Measurements from ENCODE around the gene LIPA. TPM values are rescaled to one million over a fixed set of nuclear protein-coding genes. Genes with fewer than 3 reads are reported as not detected.
"Not testable (repeated sequence)": the region's sequence is repeated elsewhere in the genome, so short reads cannot be mapped to it uniquely, and the experiment has no call there.

The LIPA gene
- total RNA-seq, 1 experiment from 2014 or later = 37.5 TPM

DNA sequence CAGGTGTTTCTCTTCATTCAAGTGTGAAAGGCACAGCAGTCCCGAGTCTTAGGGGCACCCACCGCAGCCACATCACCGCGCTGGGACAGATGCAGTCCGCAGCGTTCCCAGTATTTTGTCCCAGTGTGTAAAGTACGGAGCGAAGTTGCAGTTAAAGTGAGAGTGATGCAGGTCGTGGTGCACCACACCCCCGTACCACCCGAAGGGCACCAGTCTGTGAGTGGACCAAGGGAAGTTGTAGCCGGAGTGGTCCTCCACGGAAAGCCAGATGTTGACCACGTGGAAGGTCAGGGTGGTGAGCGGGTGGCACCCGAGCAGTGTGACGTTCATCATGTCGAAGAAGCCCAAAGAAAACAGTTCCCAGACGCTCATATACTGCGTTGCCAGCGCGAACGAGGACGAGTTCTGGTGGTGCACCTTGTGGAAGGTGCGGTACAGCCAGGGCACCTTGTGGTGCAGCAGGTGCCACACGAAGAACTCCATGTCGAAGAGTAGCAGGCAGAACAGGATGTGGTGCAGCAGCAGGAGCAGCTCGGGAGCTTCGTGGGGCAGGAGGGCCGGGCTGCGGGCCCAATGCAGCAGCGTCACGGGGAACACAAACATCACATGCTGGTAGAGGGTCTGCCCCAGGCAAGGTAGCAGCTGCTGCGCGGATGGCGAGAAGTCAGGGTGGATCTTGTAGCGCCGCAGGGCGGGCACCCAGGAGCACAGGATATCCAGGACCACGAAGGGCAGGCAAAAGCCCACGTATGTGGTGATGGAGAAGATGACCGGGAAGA lies 45.0 kb downstream of the LIPA start:
- H3K4me3 ChIP-seq = peak overlapping the region; percentile 32
- H3K36me3 ChIP-seq = no peaks in the 10 kb centered on the region
- no peaks in the 10 kb centered on the region for H3K9me3 ChIP-seq
- no peaks in the 10 kb centered on the region; the same call in 1 of the 2 replicates for H3K27me3 ChIP-seq
- DNase-seq = peak; percentile 41

DNA sequence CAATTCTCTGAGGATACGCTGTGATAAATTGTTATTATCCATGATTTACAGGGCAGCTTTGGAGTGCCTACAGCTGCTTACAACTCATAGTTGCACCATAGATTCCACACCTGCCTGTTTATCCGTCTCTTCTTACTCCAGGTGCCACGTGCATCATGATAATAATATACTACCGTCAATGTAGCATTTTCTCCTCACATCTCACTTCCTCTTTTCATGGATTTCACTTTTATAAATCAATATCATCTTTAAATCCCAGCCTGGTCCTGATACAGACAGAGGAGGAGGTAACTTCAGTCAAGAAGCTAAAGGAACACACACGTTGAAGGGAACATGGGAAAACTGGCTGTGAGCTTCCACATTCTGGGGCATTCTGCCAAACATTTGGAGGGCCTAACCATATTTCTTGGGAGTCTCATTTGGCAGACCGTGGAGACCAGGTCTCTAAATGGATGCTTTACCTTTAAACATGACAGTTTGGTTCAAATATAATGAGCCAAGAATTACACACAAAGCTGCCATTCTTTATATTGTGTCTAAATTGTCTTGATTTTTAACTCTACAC lies 46.9 kb downstream of the LIPA start:
- H3K9me3 ChIP-seq = no peaks in the 10 kb centered on the region
- H3K27me3 ChIP-seq = no peaks in the 10 kb centered on the region; the same call in 1 of the 2 replicates
- DNase-seq = no peak
- H3K36me3 ChIP-seq = no peaks in the 10 kb centered on the region
- H3K4me3 ChIP-seq = no peak overlapping the region

DNA sequence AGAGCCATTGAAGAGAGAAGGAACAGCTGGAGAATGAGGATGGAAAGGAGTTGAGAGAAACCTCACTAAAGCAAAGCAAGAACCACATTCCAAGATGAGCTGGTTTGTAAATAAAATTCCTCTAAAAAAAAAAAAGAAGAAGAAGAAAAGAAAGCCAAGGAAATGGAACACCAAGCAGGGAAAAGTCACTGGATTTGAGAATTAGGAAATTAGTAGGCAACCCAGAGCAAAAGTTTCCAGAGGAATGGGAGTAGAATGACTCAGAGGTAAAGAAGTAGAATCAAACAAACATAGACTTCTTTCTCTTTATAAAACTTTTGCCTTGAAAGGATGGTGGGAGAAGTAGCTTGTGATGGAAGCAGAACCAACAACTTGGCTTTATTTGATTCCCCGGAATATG lies 48.3 kb downstream of the LIPA start:
- no peak for DNase-seq
- Histone ChIP-seq H3K27me3 (no peaks in the 10 kb centered on the region; the same call in 1 of the 2 replicates), H3K9me3 (no peaks in the 10 kb centered on the region), H3K36me3 (no peaks in the 10 kb centered on the region), H3K4me3 (no peak overlapping the region)

DNA sequence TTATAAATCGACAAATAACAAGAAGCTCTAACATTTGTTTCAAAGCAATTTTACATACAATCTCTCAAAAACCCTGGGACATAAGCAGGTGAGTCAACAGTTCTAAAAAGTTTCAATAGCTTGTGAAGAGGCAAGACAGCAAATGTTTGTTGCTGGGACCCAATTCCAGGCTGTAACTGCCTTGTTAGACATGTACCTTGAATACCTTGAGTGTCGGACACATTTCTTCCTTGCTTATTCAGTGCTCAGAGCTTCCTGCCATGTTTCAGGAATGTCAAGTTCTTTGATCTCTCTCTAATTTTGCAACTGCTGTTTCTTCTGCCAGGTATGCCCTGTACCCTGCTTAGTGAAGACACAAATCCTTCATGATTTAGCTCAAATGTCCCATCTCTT lies 49.5 kb downstream of the LIPA start:
- Histone ChIP-seq H3K4me3 (no peak overlapping the region), H3K9me3 (no peaks in the 10 kb centered on the region), H3K36me3 (no peaks in the 10 kb centered on the region), H3K27me3 (no peaks in the 10 kb centered on the region; the same call in 1 of the 2 replicates)
- no peak for DNase-seq

DNA sequence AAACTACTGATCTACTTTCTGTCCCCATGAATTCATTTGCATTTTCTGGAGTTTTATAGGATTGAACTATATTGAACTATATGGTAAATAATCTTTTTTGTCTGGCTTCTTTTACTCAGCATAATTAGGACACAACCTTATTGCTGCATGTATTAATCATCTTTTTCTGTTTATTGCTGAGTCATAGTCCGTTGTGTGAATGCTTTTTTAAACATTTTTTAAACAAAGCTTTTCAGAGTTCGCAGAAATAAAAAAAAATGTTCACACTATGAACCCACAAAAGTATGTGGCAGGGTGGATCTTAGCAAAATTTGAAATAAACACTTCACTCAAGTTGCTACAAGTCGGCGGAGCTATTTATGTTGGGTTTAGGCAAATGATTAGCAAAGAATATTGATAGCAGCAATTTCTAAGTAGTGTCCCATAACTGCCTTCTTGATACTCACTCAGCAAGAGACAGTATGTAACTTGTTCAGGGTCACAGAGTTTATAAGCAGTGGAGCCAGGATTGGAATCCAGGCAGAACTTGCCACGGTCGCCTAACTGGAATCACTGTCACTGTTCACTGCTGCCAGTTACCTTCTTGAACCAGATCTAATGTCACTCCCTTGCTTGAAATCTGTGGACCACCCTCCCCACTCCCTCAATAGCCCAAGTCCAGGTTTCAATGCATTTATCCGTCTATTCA lies 50.1 kb downstream of the LIPA start:
- Histone ChIP-seq H3K4me3 (no peak overlapping the region), H3K9me3 (no peaks in the 10 kb centered on the region), H3K27me3 (no peaks in the 10 kb centered on the region; the same call in 1 of the 2 replicates), H3K36me3 (no peaks in the 10 kb centered on the region)
- no peak for DNase-seq

DNA sequence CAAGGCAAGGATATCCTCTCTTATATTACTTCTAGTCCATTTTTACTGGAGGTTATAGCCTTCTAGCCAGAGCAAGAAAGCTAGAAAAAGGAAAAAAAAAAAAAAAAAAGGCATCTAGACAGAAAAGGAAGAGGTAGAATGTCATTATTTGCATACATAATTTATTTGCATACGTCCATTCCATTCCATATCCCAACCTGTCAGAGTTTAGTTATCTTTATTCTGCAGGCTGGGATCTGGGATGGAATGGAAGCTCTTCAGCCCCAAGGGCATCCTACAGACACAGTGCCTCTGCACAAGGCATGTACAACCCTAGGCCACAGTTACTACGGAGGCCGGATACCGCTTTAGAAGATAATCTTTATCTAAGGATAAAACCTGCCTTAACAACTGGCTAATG lies 54.1 kb downstream of the LIPA start:
- no peaks in the 10 kb centered on the region for H3K27me3 ChIP-seq
- no peaks in the 10 kb centered on the region for H3K36me3 ChIP-seq
- H3K4me3 ChIP-seq = no peak overlapping the region
- DNase-seq = no peak
- no peaks in the 10 kb centered on the region for H3K9me3 ChIP-seq

DNA sequence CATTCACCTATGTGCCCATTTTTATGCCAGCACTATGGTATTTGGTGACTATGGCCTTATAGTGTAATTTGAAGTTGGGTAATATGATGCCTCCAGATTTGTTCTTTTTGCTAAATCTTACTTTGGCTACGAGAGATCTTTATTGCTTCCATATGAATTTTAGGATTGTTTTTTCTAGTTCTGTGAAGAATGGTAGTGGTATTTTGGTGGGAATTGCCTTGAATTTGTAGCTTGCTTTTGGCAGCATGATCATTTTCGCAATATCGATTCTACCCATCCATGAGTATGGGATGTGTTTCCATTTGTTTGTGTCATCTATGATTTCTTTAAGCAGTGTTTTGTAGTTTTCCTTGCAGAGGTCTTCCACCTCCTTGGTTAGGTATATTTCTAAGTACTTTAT lies 60.3 kb downstream of the LIPA start:
- not testable (repeated sequence) for H3K36me3 ChIP-seq, DNase-seq, H3K9me3 ChIP-seq, H3K4me3 ChIP-seq, H3K27me3 ChIP-seq

DNA sequence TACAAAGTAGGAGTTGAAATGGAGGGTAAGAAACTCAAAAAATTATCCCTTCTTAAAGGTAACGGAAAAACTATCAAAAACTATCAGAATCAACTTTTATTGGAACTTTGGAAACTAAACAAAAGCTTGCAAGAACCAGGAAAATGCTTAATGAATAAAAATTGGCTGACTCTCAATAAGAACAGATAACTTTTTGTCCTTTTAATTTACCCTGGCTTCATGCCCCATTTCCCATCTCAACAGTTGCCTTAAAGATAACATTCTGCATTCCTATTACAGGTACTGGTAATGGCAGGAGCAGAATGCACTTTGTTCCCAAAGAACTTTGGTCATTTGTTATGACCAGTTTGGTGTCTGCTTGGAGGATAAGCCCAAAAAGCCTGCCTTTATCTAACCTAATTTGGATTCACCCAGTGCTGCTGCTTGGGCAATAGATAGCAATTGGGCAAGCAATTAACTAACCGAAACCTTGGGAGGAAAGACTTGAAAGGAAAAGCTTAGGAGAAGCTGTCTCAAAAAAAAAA lies 62.3 kb downstream of the LIPA start:
- no peaks in the 10 kb centered on the region; the same call in 1 of the 2 replicates for H3K27me3 ChIP-seq
- no peaks in the 10 kb centered on the region for H3K36me3 ChIP-seq
- no peak overlapping the region for H3K4me3 ChIP-seq
- no peaks in the 10 kb centered on the region; the same call in 1 of the 2 replicates for H3K9me3 ChIP-seq
- DNase-seq = no peak

DNA sequence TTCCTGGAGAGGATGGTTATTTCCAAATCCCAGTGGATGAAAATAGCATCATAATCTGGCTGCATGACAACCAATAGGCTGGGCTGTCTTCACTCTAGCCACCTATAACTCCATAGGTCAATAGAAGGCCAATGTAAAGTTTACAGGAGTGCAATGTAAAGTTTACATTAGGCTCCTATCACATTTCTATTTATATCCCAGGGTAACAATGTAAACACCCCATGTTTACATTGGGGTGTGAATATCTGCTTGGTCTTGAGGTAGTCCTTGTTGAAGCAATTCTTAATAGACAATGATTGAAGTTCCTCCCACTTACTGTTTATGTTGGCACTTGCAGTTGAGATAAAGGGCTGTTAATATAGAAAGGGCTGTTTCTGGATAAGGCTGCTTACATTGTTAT lies 65.9 kb downstream of the LIPA start:
- no peak for DNase-seq
- Histone ChIP-seq H3K36me3 (no peaks in the 10 kb centered on the region), H3K4me3 (no peak overlapping the region), H3K27me3 (no peaks in the 10 kb centered on the region), H3K9me3 (no peaks in the 10 kb centered on the region)

DNA sequence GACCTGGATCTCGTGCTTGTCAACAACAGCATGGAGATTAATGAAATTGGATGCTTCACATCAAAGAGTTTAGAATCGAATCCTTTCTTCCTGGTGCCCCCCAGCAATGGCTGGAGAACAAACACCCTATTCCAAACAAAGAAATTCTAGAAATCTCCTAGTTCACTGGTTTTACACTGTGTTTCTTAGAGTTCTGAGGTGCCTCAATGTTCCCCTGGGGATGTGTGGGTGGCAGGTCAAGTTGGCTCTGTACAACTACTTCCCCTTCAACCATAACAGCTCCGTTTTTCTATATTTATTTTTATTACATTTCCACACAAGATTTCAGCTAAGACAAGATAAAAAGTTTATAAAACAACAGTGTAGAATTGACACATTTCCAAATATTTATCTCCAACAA lies 66.9 kb downstream of the LIPA start:
- DNase-seq = no peak
- no peaks in the 10 kb centered on the region for H3K27me3 ChIP-seq
- no peaks in the 10 kb centered on the region for H3K36me3 ChIP-seq
- no peak overlapping the region for H3K4me3 ChIP-seq
- H3K9me3 ChIP-seq = no peaks in the 10 kb centered on the region

DNA sequence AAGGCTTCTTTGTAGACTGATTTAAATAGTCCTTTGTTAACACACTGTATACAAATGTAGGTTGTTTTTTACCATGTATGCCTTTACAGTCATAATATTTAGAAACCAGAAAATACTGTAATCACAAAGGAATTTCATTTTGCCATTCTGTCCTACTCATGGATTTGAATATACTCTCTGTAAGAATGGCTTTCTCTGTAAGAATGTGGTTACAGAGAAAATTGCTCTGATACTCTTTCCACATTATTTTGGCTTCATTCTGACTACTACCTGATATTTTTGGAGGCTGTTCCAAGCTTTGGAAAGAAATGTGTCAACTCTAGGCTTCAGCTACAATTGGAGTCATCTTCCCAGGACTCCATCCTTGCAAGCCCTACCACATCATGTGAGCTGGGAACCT lies 68.0 kb downstream of the LIPA start:
- no peak for DNase-seq
- Histone ChIP-seq H3K9me3 (no peaks in the 10 kb centered on the region), H3K27me3 (no peaks in the 10 kb centered on the region)

DNA sequence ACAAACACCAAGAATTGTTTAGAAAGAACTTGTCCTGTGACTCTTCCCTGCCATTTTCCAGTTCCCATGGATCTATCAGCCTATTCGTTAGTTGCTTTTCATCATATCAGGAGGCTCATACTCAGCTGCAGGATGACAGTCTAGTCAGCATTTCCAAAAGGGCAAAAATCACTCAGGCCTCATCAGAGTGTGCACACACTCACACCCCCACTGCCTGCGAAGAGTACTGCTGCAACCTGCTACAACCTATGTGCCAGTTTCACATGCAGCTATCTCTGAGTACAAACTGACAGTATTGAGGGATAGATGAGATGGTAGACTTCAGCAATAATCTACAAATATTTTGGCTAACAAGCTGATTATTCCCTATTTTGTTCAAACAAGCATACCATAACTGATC lies 68.7 kb downstream of the LIPA start:
- no peaks in the 10 kb centered on the region for H3K27me3 ChIP-seq
- no peaks in the 10 kb centered on the region for H3K9me3 ChIP-seq
- no peak overlapping the region for H3K4me3 ChIP-seq
- H3K36me3 ChIP-seq = no peaks in the 10 kb centered on the region
- no peak for DNase-seq

More for the DNA sequence above, 68.0 kb downstream of the LIPA start:
- H3K36me3 ChIP-seq = no peaks in the 10 kb centered on the region
- no peak overlapping the region for H3K4me3 ChIP-seq

DNA sequence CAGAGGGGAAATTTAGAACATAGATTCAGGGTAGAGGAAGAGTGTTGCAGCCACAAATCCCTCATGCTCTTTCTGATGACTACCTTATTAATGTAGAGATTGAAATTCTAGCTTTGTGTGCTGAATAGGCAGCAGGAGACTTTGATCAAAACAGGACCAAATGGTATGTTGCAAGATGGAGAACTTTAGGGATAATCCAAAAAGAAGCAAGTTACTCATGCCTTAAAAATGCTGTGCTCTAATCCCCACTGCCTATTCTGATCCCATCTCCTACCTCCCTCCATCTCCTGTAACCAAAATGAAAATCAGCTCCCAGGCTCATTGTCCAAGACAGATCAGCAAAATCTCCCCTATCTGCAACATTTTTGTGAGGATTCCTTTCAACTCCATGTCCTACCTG lies 75.8 kb downstream of the LIPA start:
- no peaks in the 10 kb centered on the region for H3K27me3 ChIP-seq
- no peaks in the 10 kb centered on the region for H3K9me3 ChIP-seq
- no peak overlapping the region for H3K4me3 ChIP-seq
- DNase-seq = no peak
- no peaks in the 10 kb centered on the region for H3K36me3 ChIP-seq

DNA sequence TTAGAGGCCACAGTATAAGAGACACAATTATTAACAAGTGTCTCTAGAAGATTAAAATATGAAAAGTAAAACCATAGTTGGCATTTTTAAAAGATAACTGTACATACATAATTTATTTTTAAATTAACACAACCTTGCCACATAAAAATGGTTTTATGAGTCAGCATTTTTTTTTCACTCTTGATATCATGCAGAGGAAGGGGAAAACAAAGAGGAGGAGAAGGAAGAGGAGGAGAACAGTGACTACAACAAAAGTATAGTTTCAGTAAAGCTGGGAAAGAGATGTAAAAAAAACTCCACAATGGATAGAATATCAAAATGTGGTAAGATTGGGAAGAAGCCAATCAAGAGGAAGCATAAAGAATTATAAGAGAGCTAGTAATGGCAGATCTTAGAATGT lies 78.5 kb downstream of the LIPA start:
- no peak overlapping the region for H3K4me3 ChIP-seq
- no peaks in the 10 kb centered on the region for H3K36me3 ChIP-seq
- H3K9me3 ChIP-seq = no peaks in the 10 kb centered on the region
- H3K27me3 ChIP-seq = no peaks in the 10 kb centered on the region
- no peak for DNase-seq

DNA sequence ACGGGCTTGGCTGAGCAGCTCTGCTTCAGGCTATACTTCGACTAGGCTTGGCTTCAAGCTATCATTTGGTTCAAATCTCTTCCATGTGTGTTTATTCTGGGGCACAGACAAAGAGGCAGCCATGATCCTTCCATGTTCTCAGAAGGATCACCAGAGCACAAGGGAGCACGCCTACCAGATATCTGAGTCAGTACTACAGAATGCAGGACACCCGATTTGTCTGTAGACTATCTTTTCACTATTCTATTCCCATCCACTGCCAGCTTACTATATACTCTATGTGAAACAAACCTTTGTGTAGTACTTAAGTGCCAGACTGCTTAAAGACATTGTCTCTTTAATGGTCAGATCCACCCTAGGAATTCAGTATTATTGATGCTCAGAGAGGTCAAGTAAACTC lies 79.6 kb downstream of the LIPA start:
- Histone ChIP-seq H3K27me3 (no peaks in the 10 kb centered on the region), H3K9me3 (no peaks in the 10 kb centered on the region), H3K4me3 (no peak overlapping the region), H3K36me3 (no peaks in the 10 kb centered on the region)
- DNase-seq = no peak

DNA sequence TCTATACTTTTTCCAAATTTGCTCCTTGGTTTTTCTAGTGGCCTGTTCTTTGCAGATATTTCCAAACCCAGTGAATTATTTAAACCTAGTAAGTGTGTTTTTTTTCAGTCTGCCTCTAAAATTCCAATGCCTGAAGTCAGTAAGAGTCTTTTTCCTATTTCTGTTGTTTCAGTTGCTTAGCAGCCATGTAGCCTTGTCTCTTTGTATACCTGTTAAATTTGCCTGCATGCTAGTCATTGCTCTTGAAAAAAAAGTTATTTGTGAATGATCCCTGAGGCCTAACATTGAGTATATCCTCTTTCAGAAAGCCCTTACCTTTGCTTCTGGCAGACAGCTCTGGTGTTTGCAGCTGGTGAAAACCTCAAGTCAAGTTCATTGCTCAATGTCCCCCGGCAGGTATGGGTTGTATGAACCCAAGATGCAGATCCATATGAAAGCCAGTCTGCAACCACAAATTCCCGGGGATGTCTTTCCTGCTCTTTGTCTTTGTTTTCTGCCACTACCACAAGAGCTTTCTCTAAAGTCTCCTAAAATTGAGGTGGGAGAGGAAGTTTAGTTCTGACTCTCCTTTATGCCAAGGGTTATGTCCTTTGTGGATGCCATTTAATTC lies 80.2 kb downstream of the LIPA start:
- no peaks in the 10 kb centered on the region for H3K9me3 ChIP-seq
- no peaks in the 10 kb centered on the region for H3K27me3 ChIP-seq
- no peak for DNase-seq
- H3K4me3 ChIP-seq = no peak overlapping the region
- no peaks in the 10 kb centered on the region for H3K36me3 ChIP-seq

DNA sequence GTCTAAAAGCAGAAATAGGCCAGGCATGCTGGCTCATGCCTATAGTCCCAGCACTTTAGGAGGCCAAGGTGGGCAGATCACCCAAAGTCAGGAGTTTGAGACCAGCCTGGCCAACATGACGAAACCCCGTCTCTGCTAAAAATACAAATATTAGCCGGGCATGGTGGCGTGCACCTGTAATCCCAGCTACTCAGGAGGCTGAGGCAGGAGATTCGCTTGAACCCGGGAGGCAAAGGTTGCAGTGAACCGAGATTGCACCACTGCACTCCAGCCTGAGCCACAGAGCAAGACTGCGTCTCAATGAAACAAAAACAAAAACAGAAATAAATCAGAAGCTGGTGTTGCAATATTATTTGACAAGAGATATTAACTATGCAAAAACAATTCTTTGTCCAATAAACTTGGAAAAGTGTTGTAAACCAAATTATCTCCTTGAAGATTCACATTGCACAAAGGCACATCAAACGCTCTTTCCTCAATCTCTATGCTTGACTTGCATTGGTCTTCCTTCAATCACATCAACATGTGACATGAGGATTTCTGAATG lies 83.1 kb downstream of the LIPA start:
- H3K9me3 ChIP-seq, H3K27me3 ChIP-seq, H3K4me3 ChIP-seq, DNase-seq, H3K36me3 ChIP-seq: not testable (repeated sequence)
